Endothelial cell (in vitro differentiated cells): ENCODE data around the gene POLR1D. TPM values are rescaled to one million over a fixed set of nuclear protein-coding genes. Genes with fewer than 3 reads are reported as not detected.

Source experiments
- DNase-seq: peaks from one replicate; pipeline ENCODE4 v3.0.0; 2021; ENCODE audit warnings: low spot score
- H3K27ac Mint-ChIP-seq: one replicate; pipeline ENCODE4 v1.8.0; 2021; ENCODE audit warnings: mixed read lengths, inconsistent platforms; ENCODE audit not compliant: unreplicated experiment
- H3K27me3 Mint-ChIP-seq: one replicate; pipeline ENCODE4 v1.8.0; 2021; ENCODE audit warnings: mild to moderate bottlenecking, moderate library complexity, mixed read lengths, inconsistent platforms; ENCODE audit not compliant: unreplicated experiment
- H3K36me3 Mint-ChIP-seq: one replicate; pipeline ENCODE4 v1.8.0; 2021; ENCODE audit warnings: mild to moderate bottlenecking, low read depth, mixed read lengths, inconsistent platforms; ENCODE audit not compliant: unreplicated experiment
- H3K4me1 Mint-ChIP-seq: one replicate; pipeline ENCODE4 v1.8.0; 2021; ENCODE audit warnings: mild to moderate bottlenecking, mixed read lengths, inconsistent platforms; ENCODE audit not compliant: unreplicated experiment
- H3K4me3 Mint-ChIP-seq: one replicate; pipeline ENCODE4 v1.8.0; 2021; ENCODE audit warnings: mild to moderate bottlenecking, mixed read lengths, inconsistent platforms; ENCODE audit not compliant: unreplicated experiment
- H3K9me3 Mint-ChIP-seq: one replicate; pipeline ENCODE4 v1.8.0; 2021; ENCODE audit warnings: mixed read lengths, inconsistent platforms; ENCODE audit not compliant: unreplicated experiment
- total RNA-seq: library from RNA; stranded (reverse); fragmentation: NEBNext Ultra II Directional; extraction: Animal tissue kit (Norgen Biotek cat#: 25700); gene quantifications from one replicate; pipeline ENCODE4 v1.2.1, GENCODE V29; 2021; ENCODE audit not compliant: unreplicated experiment
- TF ChIP-seq, protein P1 (sequence below): fragments of 200-600 bp; sonication (generic); IDR thresholded peaks from one replicate; pipeline ENCODE4 v1.5.0; 2021; ENCODE audit warnings: antibody characterized with exemption; ENCODE audit not compliant: unreplicated experiment

POLR1D gene
- total RNA-seq, 1 donor from 2014 or later, result 167 TPM

DNA sequence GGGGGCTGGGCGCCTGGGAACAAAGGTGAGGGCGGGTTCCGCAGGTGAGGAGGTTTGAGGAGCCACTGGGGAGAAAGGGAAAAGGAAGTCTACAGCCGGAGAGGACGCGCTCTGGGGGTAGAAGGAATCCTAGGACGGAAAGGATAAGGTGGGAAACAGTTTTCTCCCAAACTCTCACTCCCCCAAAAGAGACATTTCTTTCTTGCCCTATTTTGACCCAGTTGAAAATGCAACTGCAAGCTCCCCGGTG lies 651 bp upstream of the POLR1D start:
- peak overlapping the region; percentile 88 for H3K27ac Mint-ChIP-seq
- peaks cover 12% of the 10 kb centered on the region for H3K36me3 Mint-ChIP-seq
- H3K4me1 Mint-ChIP-seq, result peaks cover 54% of the 10 kb centered on the region
- H3K9me3 Mint-ChIP-seq, result no peaks in the 10 kb centered on the region
- peak overlapping the region; percentile 95 for H3K4me3 Mint-ChIP-seq
- H3K27me3 Mint-ChIP-seq, result peaks cover 19% of the 10 kb centered on the region
- TF ChIP-seq, protein P1, sequence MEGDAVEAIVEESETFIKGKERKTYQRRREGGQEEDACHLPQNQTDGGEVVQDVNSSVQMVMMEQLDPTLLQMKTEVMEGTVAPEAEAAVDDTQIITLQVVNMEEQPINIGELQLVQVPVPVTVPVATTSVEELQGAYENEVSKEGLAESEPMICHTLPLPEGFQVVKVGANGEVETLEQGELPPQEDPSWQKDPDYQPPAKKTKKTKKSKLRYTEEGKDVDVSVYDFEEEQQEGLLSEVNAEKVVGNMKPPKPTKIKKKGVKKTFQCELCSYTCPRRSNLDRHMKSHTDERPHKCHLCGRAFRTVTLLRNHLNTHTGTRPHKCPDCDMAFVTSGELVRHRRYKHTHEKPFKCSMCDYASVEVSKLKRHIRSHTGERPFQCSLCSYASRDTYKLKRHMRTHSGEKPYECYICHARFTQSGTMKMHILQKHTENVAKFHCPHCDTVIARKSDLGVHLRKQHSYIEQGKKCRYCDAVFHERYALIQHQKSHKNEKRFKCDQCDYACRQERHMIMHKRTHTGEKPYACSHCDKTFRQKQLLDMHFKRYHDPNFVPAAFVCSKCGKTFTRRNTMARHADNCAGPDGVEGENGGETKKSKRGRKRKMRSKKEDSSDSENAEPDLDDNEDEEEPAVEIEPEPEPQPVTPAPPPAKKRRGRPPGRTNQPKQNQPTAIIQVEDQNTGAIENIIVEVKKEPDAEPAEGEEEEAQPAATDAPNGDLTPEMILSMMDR, result no peak
- DNase-seq, result no peak

DNA sequence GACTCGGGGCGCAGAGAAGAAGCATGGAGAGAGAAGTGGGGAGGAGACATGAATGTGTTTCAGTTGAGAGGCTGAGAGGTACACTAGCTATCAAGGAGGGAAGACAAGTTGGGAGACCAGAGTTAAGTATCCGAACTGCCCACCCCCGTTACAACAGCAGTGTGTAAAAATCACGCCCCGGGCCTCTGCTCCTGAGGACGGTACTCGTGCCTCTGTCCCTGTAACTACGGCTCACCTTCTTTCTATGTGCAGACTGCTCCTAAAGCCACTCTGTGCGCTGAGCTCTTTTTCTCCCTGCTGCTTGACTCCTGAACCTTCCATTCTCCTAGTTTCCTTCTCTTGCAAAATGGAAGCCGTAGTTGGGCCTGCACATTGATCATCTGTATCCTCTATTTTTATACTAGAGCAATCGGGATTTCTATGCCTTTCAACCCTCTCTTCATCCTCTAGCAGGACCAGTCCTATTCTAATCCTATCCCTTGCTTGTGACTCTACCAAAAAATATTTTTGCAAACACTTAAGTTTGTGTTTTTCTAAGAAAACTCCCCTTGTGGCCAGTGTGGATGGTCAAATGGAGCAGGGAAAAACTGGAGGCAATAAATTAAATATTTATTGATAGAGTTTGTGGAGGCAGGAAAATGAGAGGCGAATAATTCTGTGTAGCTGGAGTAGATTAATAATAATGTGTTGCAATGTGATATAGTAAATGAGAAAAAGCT lies 569 bp downstream of the POLR1D start:
- peak overlapping the region; percentile 79 for H3K27ac Mint-ChIP-seq
- peaks cover 55% of the 10 kb centered on the region for H3K4me1 Mint-ChIP-seq
- TF ChIP-seq, protein P1, result no peak
- H3K9me3 Mint-ChIP-seq, result no peaks in the 10 kb centered on the region
- H3K27me3 Mint-ChIP-seq, result peaks cover 19% of the 10 kb centered on the region
- peaks cover 12% of the 10 kb centered on the region for H3K36me3 Mint-ChIP-seq
- no peak for DNase-seq
- H3K4me3 Mint-ChIP-seq, result peak overlapping the region; percentile 94

DNA sequence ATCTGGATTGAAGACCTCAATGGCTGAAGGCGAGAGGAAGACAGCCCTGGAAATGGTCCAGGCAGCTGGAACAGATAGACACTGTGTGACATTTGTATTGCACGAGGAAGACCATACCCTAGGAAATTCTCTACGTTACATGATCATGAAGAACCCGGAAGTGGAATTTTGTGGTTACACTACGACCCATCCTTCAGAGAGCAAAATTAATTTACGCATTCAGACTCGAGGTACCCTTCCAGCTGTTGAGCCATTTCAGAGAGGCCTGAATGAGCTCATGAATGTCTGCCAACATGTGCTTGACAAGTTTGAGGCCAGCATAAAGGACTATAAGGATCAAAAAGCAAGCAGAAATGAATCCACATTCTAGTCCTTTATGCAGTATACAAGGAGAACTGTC lies 1.2 kb downstream of the POLR1D start:
- H3K27ac Mint-ChIP-seq, result no peak overlapping the region
- H3K4me1 Mint-ChIP-seq, result peaks cover 49% of the 10 kb centered on the region
- TF ChIP-seq, protein P1, result no peak
- DNase-seq, result no peak
- H3K27me3 Mint-ChIP-seq, result peaks cover 19% of the 10 kb centered on the region
- no peaks in the 10 kb centered on the region for H3K9me3 Mint-ChIP-seq
- peak overlapping the region; percentile 94 for H3K4me3 Mint-ChIP-seq
- peaks cover 12% of the 10 kb centered on the region for H3K36me3 Mint-ChIP-seq

DNA sequence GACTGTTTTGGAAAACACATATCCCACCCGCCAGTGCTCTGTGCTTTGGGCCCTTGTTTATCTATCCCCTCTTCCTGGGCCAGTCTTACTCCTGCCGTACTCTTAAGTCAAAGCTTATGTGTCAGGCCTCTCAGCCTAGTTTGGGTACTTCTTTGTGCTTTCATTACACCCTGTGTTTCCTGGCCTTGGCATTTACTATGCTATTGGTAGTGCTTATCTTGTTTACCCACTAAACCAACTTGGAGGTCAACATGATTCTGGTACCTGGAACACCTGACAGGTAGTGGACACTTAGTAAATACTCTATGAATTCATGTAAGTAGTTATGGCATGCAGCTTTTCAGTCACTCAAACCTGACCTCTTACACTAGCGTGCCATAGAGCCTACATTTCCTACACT lies 2.4 kb downstream of the POLR1D start:
- H3K27ac Mint-ChIP-seq, result no peak overlapping the region
- no peak overlapping the region for H3K4me3 Mint-ChIP-seq
- DNase-seq, result no peak
- H3K4me1 Mint-ChIP-seq, result peaks cover 38% of the 10 kb centered on the region
- TF ChIP-seq, protein P1, result no peak
- peaks cover 15% of the 10 kb centered on the region for H3K27me3 Mint-ChIP-seq
- no peaks in the 10 kb centered on the region for H3K9me3 Mint-ChIP-seq
- H3K36me3 Mint-ChIP-seq, result peaks cover 12% of the 10 kb centered on the region

DNA sequence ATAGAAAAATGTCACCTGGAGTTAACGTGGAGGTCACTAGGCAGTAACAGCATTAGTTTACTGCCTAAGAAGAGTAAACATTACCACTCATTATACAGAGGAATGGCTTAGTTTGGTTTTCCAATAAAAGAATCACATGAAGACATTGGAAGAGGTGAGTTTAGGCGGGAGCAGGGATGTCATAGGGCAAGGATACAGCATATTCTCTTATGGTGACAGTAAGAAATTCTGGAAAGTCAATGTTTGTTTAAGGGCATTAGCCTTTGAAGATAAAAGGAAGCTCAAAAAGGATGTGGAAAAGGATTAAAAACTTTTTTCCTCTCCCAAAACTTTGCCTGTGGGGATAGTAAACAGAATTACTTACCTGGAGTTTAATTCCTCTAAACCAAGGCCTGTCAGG lies 4.1 kb downstream of the POLR1D start:
- no peak overlapping the region for H3K27ac Mint-ChIP-seq
- peaks cover 12% of the 10 kb centered on the region for H3K36me3 Mint-ChIP-seq
- H3K4me1 Mint-ChIP-seq, result peaks cover 31% of the 10 kb centered on the region
- H3K27me3 Mint-ChIP-seq, result peaks cover 10% of the 10 kb centered on the region
- no peaks in the 10 kb centered on the region for H3K9me3 Mint-ChIP-seq
- DNase-seq, result no peak
- TF ChIP-seq, protein P1, result no peak
- H3K4me3 Mint-ChIP-seq, result no peak overlapping the region
